Loucy (cell line): Measurements from ENCODE around the gene ACP1.
A peak's percentile ranks its signal among the peaks of the same experiment; 100 is the strongest.

Experiments
- H2AFZ ChIP-seq: fragments of 200-600 bp; sonication (generic); 2 replicates; pipeline ENCODE4 v1.6.0; 2016; ENCODE audit warnings: antibody characterized with exemption, mild to moderate bottlenecking, low read length, moderate library complexity
- H3F3A ChIP-seq: fragments of 200-600 bp; 2 replicates; pipeline ENCODE4 v1.6.0; 2016; ENCODE audit warnings: antibody characterized with exemption, low read depth, mild to moderate bottlenecking
- H3K27me3 ChIP-seq: fragments of 200-600 bp; sonication (generic); 2 replicates; pipeline ENCODE4 v1.6.1; 2014; ENCODE audit warnings: low read length, mild to moderate bottlenecking; ENCODE audit not compliant: insufficient read depth, poor library complexity, severe bottlenecking
- H3K36me3 ChIP-seq: fragments of 200-600 bp; sonication (generic); 2 replicates; pipeline ENCODE4 v1.6.1; 2016; ENCODE audit warnings: low read length; ENCODE audit not compliant: insufficient read depth
- H3K4me1 ChIP-seq: fragments of 200-600 bp; sonication (generic); 2 replicates; pipeline ENCODE4 v1.5.1; 2014; ENCODE audit warnings: low read length, mild to moderate bottlenecking; ENCODE audit not compliant: insufficient read depth, poor library complexity, severe bottlenecking
- H3K4me2 ChIP-seq: fragments of 200-600 bp; sonication (generic); 2 replicates; pipeline ENCODE4 v1.6.0; 2014; ENCODE audit warnings: antibody characterized with exemption, low read length, low read depth, mild to moderate bottlenecking; ENCODE audit not compliant: poor library complexity, severe bottlenecking
- H3K4me3 ChIP-seq: fragments of 200-600 bp; sonication (generic); 2 replicates; pipeline ENCODE4 v1.5.1; 2014; ENCODE audit warnings: low read length, mild to moderate bottlenecking, mixed read lengths; ENCODE audit not compliant: poor library complexity, severe bottlenecking
- H3K79me2 ChIP-seq: fragments of 200-600 bp; sonication (generic); 2 replicates; pipeline ENCODE4 v1.6.1; 2014; ENCODE audit warnings: low read length; ENCODE audit not compliant: insufficient read depth
- H3K9ac ChIP-seq: fragments of 200-600 bp; sonication (generic); 2 replicates; pipeline ENCODE4 v1.6.0; 2014; ENCODE audit warnings: mild to moderate bottlenecking, low read depth, low read length, moderate library complexity; ENCODE audit not compliant: poor library complexity, severe bottlenecking
- H3K9me2 ChIP-seq: fragments of 200-600 bp; sonication (generic); replicated peaks from 2 replicates; pipeline ENCODE4 v1.6.1; 2016; ENCODE audit warnings: low read depth, low read length, mixed read lengths
- H3K9me3 ChIP-seq: fragments of 200-600 bp; sonication (generic); 2 replicates; pipeline ENCODE4 v1.6.1; 2014; ENCODE audit warnings: mild to moderate bottlenecking, antibody characterized with exemption, low read length, low read depth; ENCODE audit not compliant: insufficient read depth
- H4K20me1 ChIP-seq: fragments of 200-600 bp; sonication (generic); 2 replicates; pipeline ENCODE4 v1.6.0; 2014; ENCODE audit warnings: antibody characterized with exemption, low read length, mild to moderate bottlenecking; ENCODE audit not compliant: insufficient read depth, poor library complexity, severe bottlenecking
- EZH2phosphoT487 ChIP-seq: fragments of 200-600 bp; IDR thresholded peaks from 2 replicates; pipeline ENCODE4 v1.6.1; 2018; ENCODE audit warnings: antibody characterized with exemption, mild to moderate bottlenecking, moderate library complexity, borderline replicate concordance
- TF ChIP-seq, protein P1 (sequence below): fragments of 200-600 bp; sonication (generic); conservative IDR thresholded peaks from 2 replicates; pipeline ENCODE4 v1.5.1; 2014; ENCODE audit warnings: mild to moderate bottlenecking, antibody characterized with exemption, low read length

ACP1 gene

DNA sequence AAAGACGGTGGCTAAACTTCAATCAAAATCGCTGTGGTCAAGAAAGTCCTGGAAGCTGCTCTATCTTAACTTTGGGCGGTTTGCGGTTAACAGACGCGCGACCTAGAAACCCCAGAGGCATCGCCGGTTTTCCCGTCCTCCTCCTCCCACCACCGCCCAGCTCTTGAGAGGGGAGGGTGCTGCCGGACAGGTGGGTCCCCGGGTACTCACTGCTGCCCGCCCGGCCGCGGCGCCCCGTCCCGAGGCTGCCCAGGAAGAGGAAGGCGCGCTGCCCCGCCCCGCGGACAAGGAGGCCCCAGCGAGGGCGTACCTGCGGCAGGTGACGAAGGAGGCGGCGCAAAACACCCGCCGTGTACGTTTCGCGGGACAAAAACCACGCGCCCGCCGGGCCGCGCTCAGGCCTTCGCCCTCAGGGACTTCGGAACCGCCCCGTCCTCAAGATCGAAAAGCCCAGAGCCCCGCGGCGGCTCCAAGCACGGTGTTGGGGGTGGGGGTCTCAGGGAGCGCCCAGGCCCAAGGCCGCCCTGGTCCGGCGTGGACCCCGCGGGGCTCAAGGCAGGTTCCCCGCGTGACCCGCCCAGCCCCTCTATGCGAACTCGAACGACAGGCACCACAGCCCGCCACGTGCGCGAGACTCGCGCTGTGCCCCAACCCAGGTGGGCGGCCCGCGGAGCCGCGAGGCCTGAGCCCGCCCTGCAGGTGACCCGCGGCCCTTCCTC is 814 bp upstream of the ACP1 start, which contains the start of gene SH3YL1:
Gene SH3YL1, minus strand, starts transcription at position 259 of the 719 bp plus-strand sequence. Its CDS starts 48 bp downstream, at position 211.
- H3K9ac ChIP-seq: peak within 1 kb of the TSS; percentile 97
- peak within 1 kb of the TSS; percentile 85 for H2AFZ ChIP-seq
- H3K4me2 ChIP-seq: peak within 1 kb of the TSS; percentile 98
- H3K4me1 ChIP-seq: peaks cover 60% of the 10 kb centered on the region
- TF ChIP-seq EZH2phosphoT487: no peak
- TF ChIP-seq, protein P1, sequence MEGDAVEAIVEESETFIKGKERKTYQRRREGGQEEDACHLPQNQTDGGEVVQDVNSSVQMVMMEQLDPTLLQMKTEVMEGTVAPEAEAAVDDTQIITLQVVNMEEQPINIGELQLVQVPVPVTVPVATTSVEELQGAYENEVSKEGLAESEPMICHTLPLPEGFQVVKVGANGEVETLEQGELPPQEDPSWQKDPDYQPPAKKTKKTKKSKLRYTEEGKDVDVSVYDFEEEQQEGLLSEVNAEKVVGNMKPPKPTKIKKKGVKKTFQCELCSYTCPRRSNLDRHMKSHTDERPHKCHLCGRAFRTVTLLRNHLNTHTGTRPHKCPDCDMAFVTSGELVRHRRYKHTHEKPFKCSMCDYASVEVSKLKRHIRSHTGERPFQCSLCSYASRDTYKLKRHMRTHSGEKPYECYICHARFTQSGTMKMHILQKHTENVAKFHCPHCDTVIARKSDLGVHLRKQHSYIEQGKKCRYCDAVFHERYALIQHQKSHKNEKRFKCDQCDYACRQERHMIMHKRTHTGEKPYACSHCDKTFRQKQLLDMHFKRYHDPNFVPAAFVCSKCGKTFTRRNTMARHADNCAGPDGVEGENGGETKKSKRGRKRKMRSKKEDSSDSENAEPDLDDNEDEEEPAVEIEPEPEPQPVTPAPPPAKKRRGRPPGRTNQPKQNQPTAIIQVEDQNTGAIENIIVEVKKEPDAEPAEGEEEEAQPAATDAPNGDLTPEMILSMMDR: no peak
- peaks cover 52% of the 10 kb centered on the region for H3K79me2 ChIP-seq
- no peaks in the 10 kb centered on the region for H3K9me3 ChIP-seq
- H3K36me3 ChIP-seq: no peaks in the 10 kb centered on the region
- H3K4me3 ChIP-seq: peak within 1 kb of the TSS; percentile 100
- no peaks in the 10 kb centered on the region for H3F3A ChIP-seq
- H3K9me2 ChIP-seq: no peaks in the 10 kb centered on the region
- no peaks in the 10 kb centered on the region for H3K27me3 ChIP-seq
- peaks cover 41% of the 10 kb centered on the region for H4K20me1 ChIP-seq

DNA sequence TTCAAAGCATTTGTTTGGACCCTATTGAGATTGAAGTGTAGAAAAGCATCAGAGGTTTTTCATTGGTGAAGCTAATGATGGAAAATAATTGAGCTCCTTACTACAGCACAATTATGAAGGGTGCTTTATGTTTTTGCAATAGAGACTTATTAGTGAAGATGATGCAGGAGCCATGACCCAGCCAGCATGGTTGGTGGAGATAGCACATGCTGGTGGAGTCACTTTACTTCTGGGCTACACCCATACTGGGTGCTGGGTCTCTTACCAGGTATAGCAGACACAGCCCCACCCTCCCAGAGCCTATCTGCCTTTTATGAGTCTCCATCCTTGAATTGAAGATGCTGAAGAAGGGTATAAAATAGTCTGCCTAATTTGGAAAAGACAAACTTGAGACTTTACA is 3.6 kb downstream of the ACP1 start:
- Histone ChIP-seq H3K9me2 (no peaks in the 10 kb centered on the region), H3F3A (no peaks in the 10 kb centered on the region), H3K9me3 (no peaks in the 10 kb centered on the region), H3K79me2 (peaks cover 95% of the 10 kb centered on the region), H2AFZ (no peak overlapping the region), H3K4me1 (peaks cover 65% of the 10 kb centered on the region), H4K20me1 (peaks cover 83% of the 10 kb centered on the region), H3K4me2 (peak overlapping the region; percentile 98), H3K9ac (peak overlapping the region; percentile 12), H3K4me3 (peak overlapping the region; percentile 100), H3K27me3 (no peaks in the 10 kb centered on the region), H3K36me3 (peaks cover 17% of the 10 kb centered on the region; the same call in 1 of the 2 replicates)
- TF ChIP-seq, protein P1: no peak
- no peak for TF ChIP-seq EZH2phosphoT487

DNA sequence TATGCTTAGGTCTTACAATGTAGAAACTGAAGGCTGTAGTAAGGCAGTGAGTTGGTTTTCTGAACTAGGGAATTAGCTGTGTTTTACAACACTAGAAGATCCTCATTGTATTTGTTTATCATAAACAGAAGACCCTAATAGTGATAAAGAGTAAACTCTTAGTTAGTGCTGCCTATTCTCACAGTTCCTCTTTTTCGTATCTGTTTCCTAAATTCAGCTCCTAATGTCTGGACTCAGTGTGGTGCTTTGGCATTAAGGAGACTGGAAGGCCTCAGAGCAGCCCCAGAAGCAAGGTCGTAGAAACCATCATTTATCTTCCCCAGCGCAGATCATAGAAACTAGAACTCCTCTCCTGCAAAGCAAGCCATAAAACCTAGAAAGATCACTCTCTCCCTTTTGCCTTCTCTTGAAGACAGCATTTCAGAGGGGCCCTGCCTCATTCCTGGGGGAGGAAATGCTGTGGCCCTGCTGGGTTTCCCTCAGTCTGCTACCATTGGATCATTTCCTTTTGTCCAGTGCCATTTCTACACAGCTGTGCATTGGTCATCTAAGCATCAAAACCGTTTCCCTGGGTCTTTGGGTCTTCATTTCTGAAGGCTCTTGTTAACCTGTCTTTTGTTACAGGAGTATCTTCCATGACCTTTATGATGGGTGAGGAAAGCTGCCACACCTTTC is 4.7 kb downstream of the ACP1 start:
- H3K9me3 ChIP-seq: no peaks in the 10 kb centered on the region
- H3K4me3 ChIP-seq: peak overlapping the region; percentile 100
- H3F3A ChIP-seq: no peaks in the 10 kb centered on the region
- H4K20me1 ChIP-seq: peaks cover 95% of the 10 kb centered on the region
- no peaks in the 10 kb centered on the region for H3K27me3 ChIP-seq
- peaks cover 64% of the 10 kb centered on the region for H3K4me1 ChIP-seq
- TF ChIP-seq, protein P1: no peak
- TF ChIP-seq EZH2phosphoT487: no peak
- H3K4me2 ChIP-seq: peak overlapping the region; percentile 98
- H3K36me3 ChIP-seq: peaks cover 25% of the 10 kb centered on the region; the same call in 1 of the 2 replicates
- no peaks in the 10 kb centered on the region for H3K9me2 ChIP-seq
- no peak overlapping the region for H2AFZ ChIP-seq
- H3K79me2 ChIP-seq: peaks cover 96% of the 10 kb centered on the region
- peak overlapping the region; percentile 12 for H3K9ac ChIP-seq
